WTC11 (cell line): ENCODE results near the gene PCNX4.

Experiments used
- ATF3 ChIP-seq: sonication (generic); formaldehyde crosslinking; conservative IDR thresholded peaks from 2 replicates; pipeline ENCODE4 v1.8.1; 2022; ENCODE audit warnings: mild to moderate bottlenecking, missing genetic modification reagents
- CTCF ChIP-seq: fragments of 200-600 bp; IDR thresholded peaks from 2 replicates; pipeline ENCODE4 v1.8.0; 2022; ENCODE audit warnings: antibody characterized with exemption
- SMAD4 ChIP-seq: sonication (generic); formaldehyde crosslinking; IDR thresholded peaks from 2 replicates; pipeline ENCODE4 v1.8.0; 2022; ENCODE audit warnings: mild to moderate bottlenecking, missing genetic modification reagents

- TF ChIP-seq CTCF (no peak), SMAD4 (CRISPR knock-in tag) (no peak), ATF3 (CRISPR knock-in tag) (no peak)
Observed at GRCh38 chr14:60133487-60133886, 41.8 kb downstream of the PCNX4 start.
